BJ (cell line): ENCODE data around the gene SRPRB. TPM values are rescaled to one million over a fixed set of nuclear protein-coding genes. Genes with fewer than 3 reads are reported as not detected.

Experiments used
- CTCF ChIA-PET: fragments of 350-600 bp; formaldehyde crosslinking; extraction: SDS; loops from one replicate; lab custom pipeline; 2021; ENCODE audit warnings: antibody characterized with exemption, inconsistent platforms; lab: Yijun Ruan, JAX
- POLR2A ChIA-PET: fragments of 300-600 bp; sonication (Branson Sonifier 250); formaldehyde crosslinking; extraction: SDS; loops from one replicate; lab custom pipeline; 2021; ENCODE audit warnings: antibody characterized with exemption; lab: Charles Lee
- DNase-seq: peaks from one replicate; pipeline ENCODE4 v3.0.0-alpha.2; 2011; ENCODE audit warnings: low read depth
- H3K27me3 ChIP-seq: 2 replicates; pipeline ENCODE4 v1.6.0; 2011; ENCODE audit warnings: low read length; ENCODE audit not compliant: control insufficient read depth, insufficient read depth
- H3K36me3 ChIP-seq: 2 replicates; pipeline ENCODE4 v1.5.1; 2011; ENCODE audit warnings: low read length; ENCODE audit not compliant: control insufficient read depth, insufficient read depth
- H3K4me3 ChIP-seq: 2 replicates; pipeline ENCODE4 v1.5.1; 2011; ENCODE audit warnings: low read depth, mild to moderate bottlenecking, control low read depth, low read length
- polyA plus RNA-seq: library from polyadenylated mRNA; depleted of rRNA; stranded (reverse); fragments of >200 nt; gene quantifications from 2 replicates; pipeline ENCODE4 v1.2.3, GENCODE V29; 2011
- TF ChIP-seq, protein P1 (sequence below): IDR thresholded peaks from 2 replicates; pipeline ENCODE4 v1.5.1; 2011; ENCODE audit warnings: low read depth, mild to moderate bottlenecking, control low read depth, inconsistent platforms, low read length, moderate library complexity; ENCODE audit not compliant: insufficient read depth

SRPRB gene
- polyA plus RNA-seq, 1 experiment, result 36.0 TPM

DNA sequence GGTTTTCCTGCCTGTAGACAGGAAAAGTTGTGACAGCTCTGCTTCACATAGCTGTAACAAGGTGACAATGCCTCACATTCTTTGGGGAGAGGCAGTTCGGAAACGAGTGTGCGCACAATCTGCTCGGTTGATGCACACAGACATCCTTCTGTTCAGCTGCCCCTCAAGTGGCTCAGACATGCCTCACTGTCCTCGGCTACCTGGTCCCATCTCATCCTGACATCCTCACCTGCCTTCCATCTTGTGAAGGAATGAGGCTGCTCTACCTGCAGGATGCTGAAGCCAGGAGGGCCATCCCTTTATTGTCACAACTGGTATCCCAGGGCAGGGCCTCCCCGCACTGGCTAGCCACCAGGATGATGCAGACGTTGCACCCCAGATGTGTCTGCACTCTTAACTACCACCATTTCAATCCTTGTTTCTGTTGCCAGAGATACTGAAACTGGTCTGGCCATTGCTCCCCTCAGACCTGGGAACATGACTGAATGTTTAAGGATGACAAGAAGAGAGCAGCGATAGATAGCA lies 19.4 kb downstream of the SRPRB start:
- TF ChIP-seq, protein P1, sequence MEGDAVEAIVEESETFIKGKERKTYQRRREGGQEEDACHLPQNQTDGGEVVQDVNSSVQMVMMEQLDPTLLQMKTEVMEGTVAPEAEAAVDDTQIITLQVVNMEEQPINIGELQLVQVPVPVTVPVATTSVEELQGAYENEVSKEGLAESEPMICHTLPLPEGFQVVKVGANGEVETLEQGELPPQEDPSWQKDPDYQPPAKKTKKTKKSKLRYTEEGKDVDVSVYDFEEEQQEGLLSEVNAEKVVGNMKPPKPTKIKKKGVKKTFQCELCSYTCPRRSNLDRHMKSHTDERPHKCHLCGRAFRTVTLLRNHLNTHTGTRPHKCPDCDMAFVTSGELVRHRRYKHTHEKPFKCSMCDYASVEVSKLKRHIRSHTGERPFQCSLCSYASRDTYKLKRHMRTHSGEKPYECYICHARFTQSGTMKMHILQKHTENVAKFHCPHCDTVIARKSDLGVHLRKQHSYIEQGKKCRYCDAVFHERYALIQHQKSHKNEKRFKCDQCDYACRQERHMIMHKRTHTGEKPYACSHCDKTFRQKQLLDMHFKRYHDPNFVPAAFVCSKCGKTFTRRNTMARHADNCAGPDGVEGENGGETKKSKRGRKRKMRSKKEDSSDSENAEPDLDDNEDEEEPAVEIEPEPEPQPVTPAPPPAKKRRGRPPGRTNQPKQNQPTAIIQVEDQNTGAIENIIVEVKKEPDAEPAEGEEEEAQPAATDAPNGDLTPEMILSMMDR, result no peak
- POLR2A ChIA-PET, result no interaction called here
- CTCF ChIA-PET, result no interaction called here

DNA sequence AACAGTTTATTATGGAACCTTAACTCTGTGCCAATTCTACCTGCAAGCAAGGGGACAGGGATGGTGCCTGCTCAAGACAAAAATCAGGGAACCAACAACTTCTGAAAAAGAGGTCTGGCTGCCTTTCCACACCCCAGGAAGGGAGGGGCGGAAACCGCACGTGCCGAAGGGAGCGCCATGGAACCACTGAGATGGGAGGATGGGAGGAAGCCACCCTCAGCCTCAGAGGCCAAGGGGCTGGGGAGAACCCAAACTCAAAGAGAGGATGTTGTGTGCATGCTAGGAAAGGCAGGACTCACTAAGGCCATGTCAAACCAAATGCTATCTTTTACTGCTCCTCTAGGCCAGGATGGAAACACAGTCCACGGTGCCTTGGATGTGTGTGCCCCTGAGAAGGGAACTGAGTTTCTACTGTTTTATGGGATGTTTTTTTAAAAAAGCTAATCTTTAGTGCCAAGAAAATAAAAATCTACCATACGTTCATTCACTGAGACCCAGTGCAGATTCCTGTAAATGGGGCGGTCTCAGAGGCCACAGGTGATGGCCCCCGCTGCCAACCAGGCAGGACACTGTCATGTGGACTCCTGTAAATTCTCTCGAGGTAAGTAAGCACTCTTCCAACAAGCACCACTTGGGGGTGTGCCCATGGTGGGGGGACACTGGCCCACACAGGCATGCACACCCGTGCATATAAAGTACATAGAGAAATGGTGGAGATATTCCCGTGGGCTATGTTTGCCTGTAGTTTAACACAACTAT lies 20.5 kb downstream of the SRPRB start:
- POLR2A ChIA-PET, result no interaction called here
- peaks cover 6% of the 10 kb centered on the region for H3K36me3 ChIP-seq
- peaks cover 1% of the 10 kb centered on the region; the same call in 1 of the 2 replicates for H3K27me3 ChIP-seq
- no peak overlapping the region for H3K4me3 ChIP-seq
- TF ChIP-seq, protein P1, result no peak
- CTCF ChIA-PET, result no interaction called here
- no peak for DNase-seq

More for the DNA sequence above, 19.4 kb downstream of the SRPRB start:
- H3K4me3 ChIP-seq, result no peak overlapping the region
- no peak for DNase-seq
- peaks cover under 1% of the 10 kb centered on the region; the same call in 1 of the 2 replicates for H3K27me3 ChIP-seq
- peaks cover 9% of the 10 kb centered on the region for H3K36me3 ChIP-seq

DNA sequence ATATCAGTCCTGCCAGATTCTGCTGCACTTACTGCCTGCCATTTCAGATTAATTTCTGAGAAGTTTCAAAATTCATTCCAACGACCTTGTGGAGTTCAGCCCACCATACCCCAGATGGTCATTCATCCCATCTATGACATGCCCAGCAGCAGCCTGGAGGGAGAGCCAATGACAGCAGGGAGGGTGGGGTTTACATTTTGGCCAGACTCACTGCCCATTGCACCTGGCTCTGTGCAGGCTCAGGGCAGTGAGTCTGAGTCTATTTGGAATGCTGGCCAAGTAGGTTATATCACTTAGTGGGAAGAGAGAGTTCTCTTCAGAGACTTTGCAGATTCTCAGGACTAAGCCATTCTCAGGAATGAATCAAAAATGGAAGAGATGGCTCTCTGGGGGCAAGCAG lies 21.5 kb downstream of the SRPRB start:
- no peak for DNase-seq
- ChIA-PET POLR2A (no interaction called here), CTCF (interaction anchor here (2.7 kb wide), 1 partner anchor 9 kb away, joined by 8 read pairs; no protein-coding TSS in a partner anchor)
- TF ChIP-seq, protein P1, result no peak
- Histone ChIP-seq H3K4me3 (no peak overlapping the region), H3K36me3 (peaks cover 5% of the 10 kb centered on the region), H3K27me3 (peaks cover 1% of the 10 kb centered on the region; the same call in 1 of the 2 replicates)

DNA sequence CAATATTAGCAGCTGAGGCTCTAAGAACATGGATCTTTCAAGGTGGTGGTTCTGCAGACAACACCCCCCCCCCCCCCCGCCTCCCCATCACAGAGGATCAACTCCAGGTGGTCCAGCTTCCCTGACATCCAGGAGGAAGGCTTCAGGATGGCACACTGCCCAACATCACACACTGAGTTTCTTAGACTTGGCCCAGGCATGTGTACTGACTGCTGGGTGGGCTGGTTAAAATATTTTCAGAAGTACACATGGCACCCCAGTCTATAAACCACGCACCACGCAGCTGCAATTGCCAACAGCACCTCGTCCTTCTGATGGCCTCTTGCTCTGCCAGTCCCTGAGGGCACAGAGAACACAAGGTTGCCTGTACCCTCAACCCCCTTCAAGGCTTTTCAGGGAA lies 22.1 kb downstream of the SRPRB start:
- CTCF ChIA-PET, result interaction anchor here (2.7 kb wide), 1 partner anchor 10 kb away, joined by 8 read pairs; no protein-coding TSS in a partner anchor
- H3K27me3 ChIP-seq, result peaks cover 1% of the 10 kb centered on the region; the same call in 1 of the 2 replicates
- TF ChIP-seq, protein P1, result no peak
- POLR2A ChIA-PET, result no interaction called here
- no peak for DNase-seq
- peaks cover 4% of the 10 kb centered on the region for H3K36me3 ChIP-seq
- no peak overlapping the region for H3K4me3 ChIP-seq

DNA sequence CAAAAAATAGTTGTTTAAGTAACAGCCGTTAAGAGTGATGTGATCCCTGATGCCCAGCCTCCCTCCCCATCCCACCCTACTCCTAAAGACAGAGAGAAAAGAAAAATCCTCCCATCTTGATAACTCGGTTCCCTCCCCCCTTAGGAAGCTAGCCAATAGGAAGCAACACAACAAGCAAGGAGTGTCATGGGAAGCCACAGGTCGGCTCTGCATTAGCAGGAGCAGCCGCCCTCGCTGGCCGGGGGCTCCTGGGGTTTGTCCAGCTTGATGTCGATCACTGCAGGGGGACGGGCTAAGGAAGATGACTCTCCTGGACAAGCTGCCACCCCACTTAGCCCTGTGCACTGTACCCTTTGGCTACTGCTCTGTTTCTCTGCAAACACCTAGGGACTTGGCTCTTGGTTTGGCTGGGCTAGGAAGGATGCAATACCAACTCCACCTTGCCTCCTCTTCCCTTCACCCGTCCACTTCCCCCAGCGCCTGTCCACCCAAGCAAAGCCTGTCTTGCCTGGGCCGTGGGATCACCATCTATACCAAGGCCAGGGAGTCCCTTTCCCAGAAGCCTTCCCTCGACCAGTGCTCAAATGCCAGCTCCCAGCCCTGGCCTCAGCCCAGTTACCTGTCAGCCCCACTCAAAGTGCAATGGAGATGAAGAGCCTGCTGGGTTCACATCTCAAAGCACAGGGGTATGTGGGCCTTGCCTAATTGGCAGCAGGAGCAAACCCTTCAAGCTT lies 23.1 kb downstream of the SRPRB start:
- ChIA-PET POLR2A (no interaction called here), CTCF (interaction anchor here (0.9 to 2.7 kb wide), 3 partner anchors 9 to 99 kb away, joined by 3 to 8 read pairs (median 3); no protein-coding TSS in a partner anchor)
- Histone ChIP-seq H3K4me3 (no peak overlapping the region), H3K27me3 (peaks cover 1% of the 10 kb centered on the region; the same call in 1 of the 2 replicates), H3K36me3 (peaks cover 4% of the 10 kb centered on the region)
- TF ChIP-seq, protein P1, result no peak
- no peak for DNase-seq
